Transverse colon (tissue), 4 donors: ENCODE results near the gene SDHB. TPM values are rescaled to one million over a fixed set of nuclear protein-coding genes. Genes with fewer than 3 reads are reported as not detected.

Experiments
- DNase-seq: peaks from one replicate; pipeline ENCODE4 v3.0.0-alpha.2; 2019
- H3K27ac ChIP-seq, 4 donors: fragments of 200-600 bp; sonication (generic); 2 replicates each; pipeline ENCODE4 v1.5.1; 2016 to 2018; ENCODE audit warnings: inconsistent platforms in 4 of 4
- H3K27me3 ChIP-seq: fragments of 200-600 bp; sonication (generic); 2 replicates; pipeline ENCODE4 v1.5.1; 2017; ENCODE audit warnings: inconsistent platforms
- H3K36me3 ChIP-seq, 4 donors: fragments of 200-600 bp; sonication (generic); 2 replicates each; pipeline ENCODE4 v1.5.1; 2017 to 2019; ENCODE audit warnings: inconsistent platforms in 4 of 4
- H3K4me1 ChIP-seq, 4 donors: fragments of 200-600 bp; sonication (generic); 2 replicates each; pipeline ENCODE4 v1.5.1; 2017 to 2020; ENCODE audit warnings: inconsistent platforms in 4 of 4
- H3K4me3 ChIP-seq, 4 donors: fragments of 200-600 bp; sonication (generic); 1 replicate in 1 of 4; 2 replicates in 3 of 4; pipeline versions ENCODE4 v1.5.1 to v1.6.1; 2017 to 2019; ENCODE audit warnings: inconsistent platforms in 4 of 4
- H3K9me3 ChIP-seq, 2 donors: fragments of 200-600 bp; sonication (generic); 2 replicates each; pipeline ENCODE4 v1.5.1; 2017 to 2019; ENCODE audit warnings: inconsistent platforms in 2 of 2
- CTCF ChIP-seq, 5 experiments: fragments of 200-600 bp in 3 of 5; fragments of 450-650 bp in 2 of 5; sonication (generic) in 3 of 5; IDR thresholded peaks; 1 replicate in 2 of 5; 2 replicates in 3 of 5; pipeline ENCODE4 v1.5.1; 2016 to 2017; ENCODE audit warnings: antibody characterized with exemption in 5 of 5, inconsistent platforms in 3 of 5, mild to moderate bottlenecking in 2 of 5, moderate library complexity in 1 of 5
- EP300 ChIP-seq: sonication (generic); formaldehyde crosslinking; IDR thresholded peaks from one replicate; pipeline ENCODE4 v1.6.1; 2017; ENCODE audit warnings: antibody characterized with exemption, low read depth
- POLR2A ChIP-seq: fragments of 450-650 bp; IDR thresholded peaks from one replicate; pipeline ENCODE4 v1.6.1; 2016; ENCODE audit warnings: antibody characterized with exemption, mild to moderate bottlenecking, moderate library complexity
- POLR2AphosphoS5 ChIP-seq, 3 donors: sonication (generic); formaldehyde crosslinking; IDR thresholded peaks; one replicate each; pipeline ENCODE4 v1.6.1; 2016; ENCODE audit warnings: antibody characterized with exemption in 3 of 3
- WGBS, 2 donors: methylation state at CpG; one replicate each; pipeline ENCODE4 v1.1.5; 2018; ENCODE audit warnings: low coverage in 1 of 2; 5-methylcytosine and 5-hydroxymethylcytosine counted together
- in situ Hi-C, 4 donors: fragments of 200-750 bp; cut with MboI; loops; one replicate each; pipeline versions ENCODE4 v1.15.0 to v1.15.1; 2017; ENCODE audit warnings: low sequenced_read_pairs in 3 of 4, low pct_ligation_motif_present in 1 of 4, low pct_unique_long_range_greater_than_20kb in 1 of 4
- intact Hi-C: fragments of 100-400 bp; cut with DNase I; formaldehyde crosslinking; loops from one replicate; pipeline ENCODE4 v1.15.1; 2023; ENCODE audit warnings: low total_unique reads
- total RNA-seq, 4 donors: library from RNA; depleted of rRNA; stranded (reverse); fragments of >200 nt; gene quantifications; one replicate each; pipeline ENCODE4 v1.1.0, GENCODE V29; 2016

Gene SDHB
- total RNA-seq, 4 donors from 2014 or later = 98.7 to 266 (median 153) TPM

GRCh38 chr1:17095141-17095540 lies 41.3 kb upstream of the SDHB start:
- 35 to 62% methylated on average over 3 to 4 of the region's 4 CpGs for WGBS, 2 donors
- Histone ChIP-seq H3K27me3 (no peaks in the 10 kb centered on the region), H3K36me3 (peaks cover 0 to 6% (median 0%) of the 10 kb centered on the region in 4 donors), H3K4me3 (no peak overlapping the region), H3K4me1 (peaks cover 0 to 18% (median 2%) of the 10 kb centered on the region in 4 donors), H3K9me3 (no peaks in the 10 kb centered on the region), H3K27ac (no peak overlapping the region)
- in situ Hi-C loops = no loop called here
- intact Hi-C loops = no loop called here
- no peak for DNase-seq
- TF ChIP-seq CTCF (IDR thresholded peaks at IDR 0.05) (no peak), EP300 (no peak), POLR2A (no peak), POLR2AphosphoS5 (IDR thresholded peaks at IDR 0.05) (no peak)

- no peak overlapping the region for H3K27ac ChIP-seq
These were observed 40.8 kb upstream of the SDHB start for GRCh38 chr1:17094664-17095063.

GRCh38 chr1:17093822-17094393 lies 40.1 kb upstream of the SDHB start:
- Histone ChIP-seq H3K4me3 (no peak overlapping the region), H3K9me3 (no peaks in the 10 kb centered on the region), H3K36me3 (peaks cover 0 to 6% (median 0%) of the 10 kb centered on the region in 4 donors), H3K4me1 (peaks cover 0 to 12% (median 2%) of the 10 kb centered on the region in 4 donors), H3K27ac (no peak overlapping the region), H3K27me3 (no peaks in the 10 kb centered on the region)
- TF ChIP-seq POLR2A = no peak
- TF ChIP-seq POLR2AphosphoS5 (IDR thresholded peaks at IDR 0.05) = no peak
- TF ChIP-seq CTCF (IDR thresholded peaks at IDR 0.05) = no peak
- TF ChIP-seq EP300 = no peak
- no peak for DNase-seq
- in situ Hi-C loops = no loop called here
- intact Hi-C loops = no loop called here
- 89% methylated on average over 8 of the region's 8 CpGs; no CpG with 5 or more reads in 1 of the 2 donors for WGBS, 2 donors

More at GRCh38 chr1:17094664-17095063, 40.8 kb upstream of the SDHB start:
- Histone ChIP-seq H3K4me3 (no peak overlapping the region), H3K9me3 (no peaks in the 10 kb centered on the region), H3K27me3 (no peaks in the 10 kb centered on the region), H3K4me1 (peaks cover 0 to 18% (median 2%) of the 10 kb centered on the region in 4 donors), H3K36me3 (peaks cover 0 to 6% (median 0%) of the 10 kb centered on the region in 4 donors)
- no peak for DNase-seq
- intact Hi-C loops = no loop called here
- TF ChIP-seq CTCF (IDR thresholded peaks at IDR 0.05) (no peak), POLR2A (no peak), POLR2AphosphoS5 (IDR thresholded peaks at IDR 0.05) (no peak), EP300 (no peak)
- 59% methylated on average over 5 of the region's 5 CpGs; no CpG with 5 or more reads in 1 of the 2 donors for WGBS, 2 donors
- in situ Hi-C loops = no loop called here

GRCh38 chr1:17091252-17091651 lies 37.4 kb upstream of the SDHB start:
- Histone ChIP-seq H3K27me3 (no peaks in the 10 kb centered on the region), H3K4me1 (no peaks in the 10 kb centered on the region), H3K36me3 (peaks cover 0 to 6% (median 0%) of the 10 kb centered on the region in 4 donors), H3K27ac (no peak overlapping the region), H3K9me3 (no peaks in the 10 kb centered on the region), H3K4me3 (no peak overlapping the region)
- intact Hi-C loops = no loop called here
- DNase-seq = no peak
- in situ Hi-C loops = no loop called here
- TF ChIP-seq POLR2AphosphoS5 (IDR thresholded peaks at IDR 0.05) (no peak), POLR2A (no peak), EP300 (no peak), CTCF (IDR thresholded peaks at IDR 0.05) (no peak)
- 70 to 83% methylated on average over 2 to 7 of the region's 7 CpGs for WGBS, 2 donors
